Activated CD4-positive, alpha-beta T cell treated with anti-CD3 and anti-CD28 coated beads for 1 hour (primary cell): ENCODE measurements around the gene B4GALT5.
"Not testable (repeated sequence)": the region's sequence is repeated elsewhere in the genome, so short reads cannot be mapped to it uniquely, and the experiment has no call there.

Source experiments
- DNase-seq: peaks from one replicate; pipeline ENCODE4 v3.0.0-alpha.2; 2020

The B4GALT5 gene

DNA sequence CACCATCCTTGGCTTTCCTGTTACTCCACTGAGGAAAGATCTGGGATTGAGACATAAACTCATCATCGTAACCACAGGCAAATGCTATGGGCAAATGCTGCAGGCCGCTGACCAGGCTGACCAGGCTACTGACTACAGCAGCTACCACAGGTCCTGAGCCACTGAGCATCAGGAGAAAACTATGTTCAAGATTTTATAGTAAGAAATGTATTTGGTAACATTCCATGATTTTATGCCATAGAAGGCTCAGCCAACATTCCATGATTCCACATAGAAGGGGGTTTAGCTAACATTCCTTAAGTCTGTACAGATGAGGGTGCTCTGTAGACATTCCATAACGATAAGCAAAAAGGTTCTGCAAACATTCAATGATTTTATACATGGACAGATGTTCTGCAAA is 16.1 kb upstream of the B4GALT5 start:
- no peak for DNase-seq

- DNase-seq, result no peak
Observed at GRCh38 chr20:49727894-49728885, 14.5 kb upstream of the B4GALT5 start.

- DNase-seq, result no peak
Observed at GRCh38 chr20:49727478-49727877, 13.8 kb upstream of the B4GALT5 start.

DNA sequence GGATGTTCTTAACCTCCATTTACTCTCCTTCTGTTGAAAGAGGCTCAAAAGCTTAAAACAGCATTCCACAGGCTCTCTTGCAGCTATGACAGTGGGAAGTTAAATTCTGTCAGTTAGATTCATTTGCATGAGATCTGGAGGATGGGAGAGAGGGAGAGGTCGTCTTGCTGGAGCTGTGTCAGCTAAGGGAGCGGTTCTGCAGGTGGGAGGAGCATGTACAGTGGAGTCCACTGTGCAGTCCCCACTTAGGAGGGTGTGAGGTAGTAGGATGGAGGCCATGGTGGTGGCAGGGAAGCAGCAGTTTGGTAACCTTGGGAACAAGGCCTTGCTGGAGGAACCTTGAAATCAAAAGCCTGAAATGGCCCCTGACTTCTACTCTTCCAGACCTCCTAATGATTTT is 12.0 kb upstream of the B4GALT5 start:
- no peak for DNase-seq

- not testable (repeated sequence) for DNase-seq
Observed at GRCh38 chr20:49725224-49725606, 11.5 kb upstream of the B4GALT5 start.

GRCh38 chr20:49724408-49725223 is 10.9 kb upstream of the B4GALT5 start:
- DNase-seq, result no peak

GRCh38 chr20:49723758-49724157 is 10.1 kb upstream of the B4GALT5 start:
- DNase-seq, result not testable (repeated sequence)

DNA sequence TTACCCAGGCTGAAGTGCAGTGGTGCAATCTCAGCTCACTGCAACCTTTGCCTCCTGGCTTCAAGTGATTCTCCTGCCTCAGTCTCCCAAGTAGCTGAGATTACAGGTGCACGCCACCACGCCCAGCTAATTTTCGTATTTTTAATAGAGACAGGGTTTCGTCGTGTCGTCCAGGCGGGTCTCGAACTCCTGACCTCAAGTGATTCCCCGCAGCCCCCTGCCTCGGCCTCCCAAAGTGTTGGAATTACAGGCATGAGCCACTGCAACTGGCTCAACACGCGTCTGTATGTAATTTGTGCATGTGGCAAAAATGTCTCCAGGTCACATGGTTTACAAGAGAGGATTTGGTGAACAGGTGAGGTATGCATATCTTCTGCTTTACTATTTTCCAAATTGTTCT is 7.6 kb upstream of the B4GALT5 start:
- not testable (repeated sequence) for DNase-seq

DNA sequence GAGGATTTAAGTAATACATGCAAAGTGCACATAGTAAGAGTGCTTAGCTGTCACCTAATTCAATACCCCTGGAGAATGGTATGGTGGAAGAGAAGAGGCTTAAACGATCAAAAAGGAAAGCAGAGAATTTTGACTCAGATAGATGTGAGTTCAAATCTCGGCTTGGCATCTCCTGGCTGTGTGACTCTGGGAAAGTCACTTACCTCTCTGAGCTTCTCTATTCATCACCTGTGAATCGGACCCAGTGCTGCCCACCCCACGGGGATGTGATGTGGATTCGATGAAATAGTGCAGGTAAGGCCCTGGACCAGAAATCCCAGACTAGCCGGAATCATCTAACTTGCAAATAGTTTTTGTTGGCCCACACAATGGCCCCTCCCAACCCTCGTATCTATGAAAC is 1.8 kb upstream of the B4GALT5 start:
- DNase-seq, result no peak

GRCh38 chr20:49712996-49713752 is 504 bp downstream of the B4GALT5 start:
- DNase-seq, result peak; percentile 10

DNA sequence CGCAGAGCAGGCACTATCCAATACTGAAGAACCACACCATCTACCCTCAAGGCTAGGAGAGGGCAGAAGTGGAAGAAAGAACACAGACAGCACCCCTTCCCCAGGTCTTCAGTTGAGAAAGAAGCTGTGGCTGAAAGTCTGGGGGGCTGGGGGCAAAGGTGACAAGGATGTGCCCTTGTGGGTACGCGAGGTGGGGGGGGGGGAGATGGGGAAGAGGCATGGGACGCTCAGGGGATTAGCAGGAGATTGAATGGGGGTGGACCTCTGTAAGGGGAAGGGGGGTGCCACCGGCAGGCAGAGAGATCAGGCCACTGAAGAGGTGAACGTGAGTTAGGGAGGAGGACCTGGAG is 1.1 kb downstream of the B4GALT5 start:
- no peak for DNase-seq

DNA sequence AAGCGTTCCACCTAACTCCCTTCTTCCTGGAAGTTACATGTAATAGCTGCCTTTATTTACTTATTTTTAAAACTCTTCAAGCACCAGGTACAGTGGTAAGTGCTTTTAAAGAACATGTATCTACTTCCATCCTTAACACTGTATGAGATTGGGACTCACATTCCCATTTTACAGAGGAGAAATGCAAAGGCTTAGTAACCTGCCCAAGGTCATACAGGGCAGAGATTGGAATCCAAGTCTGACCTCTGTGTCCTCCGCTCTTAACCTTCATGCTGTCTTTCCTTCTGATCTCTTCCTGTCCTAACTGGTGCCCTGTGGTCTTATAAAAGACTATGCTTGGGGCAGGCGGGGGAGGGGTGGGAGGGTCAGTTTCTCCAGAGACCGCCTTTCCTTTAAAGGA is 1.6 kb downstream of the B4GALT5 start:
- DNase-seq, result no peak

- no peak for DNase-seq
Observed at GRCh38 chr20:49711667-49711987, 2.1 kb downstream of the B4GALT5 start.

DNA sequence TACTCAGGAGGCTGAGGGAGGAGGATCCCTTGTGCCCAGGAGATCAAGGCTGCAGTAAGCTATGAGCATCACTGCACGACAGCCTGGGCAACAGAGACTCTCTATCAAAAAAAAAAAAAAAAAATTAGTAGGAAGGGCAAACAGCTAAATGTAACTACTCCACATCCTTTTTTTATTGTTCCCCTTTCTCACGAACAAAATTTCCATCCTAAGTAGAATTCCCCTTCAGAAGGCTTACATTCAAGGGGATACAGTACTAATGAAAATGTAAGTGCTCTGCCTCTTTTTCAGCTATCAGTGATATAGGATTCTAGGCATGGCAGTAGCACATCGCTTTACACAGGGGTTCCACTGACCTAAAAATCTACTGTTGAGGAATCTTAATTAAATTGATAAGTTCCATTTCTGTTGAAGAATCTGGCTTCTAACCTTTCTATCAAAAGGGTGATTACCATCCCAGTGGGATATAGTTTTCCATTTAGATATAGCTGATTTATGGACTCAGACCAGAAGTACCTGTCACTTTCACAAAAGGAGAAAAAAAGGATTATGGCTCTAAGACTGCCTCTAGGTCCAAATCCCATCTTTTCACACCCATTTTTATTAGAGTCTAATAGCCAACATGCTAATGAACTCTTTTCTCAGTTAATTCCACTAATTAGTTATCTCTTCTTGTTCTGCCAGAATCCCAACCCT is 2.6 kb downstream of the B4GALT5 start:
- no peak for DNase-seq

DNA sequence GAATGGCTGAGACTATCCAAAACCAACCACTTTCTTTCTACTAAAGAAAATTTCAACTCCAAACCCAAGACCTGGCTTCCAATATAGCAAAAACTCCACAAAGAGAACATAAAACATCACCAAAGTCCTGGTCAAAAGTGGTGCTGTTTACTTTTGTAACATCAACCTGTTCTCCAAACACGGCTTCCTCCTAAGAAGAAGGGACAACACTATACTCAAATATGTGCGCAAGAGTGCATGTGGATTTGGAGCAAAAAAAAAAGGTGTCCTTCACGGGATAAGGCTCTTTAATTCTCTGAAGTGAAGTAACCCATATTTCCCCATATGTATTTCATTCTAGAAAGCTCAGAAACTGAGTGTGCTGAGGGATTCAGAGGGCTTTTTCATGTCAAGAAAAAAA is 6.6 kb downstream of the B4GALT5 start:
- DNase-seq, result no peak

GRCh38 chr20:49706630-49707091 is 7.0 kb downstream of the B4GALT5 start:
- no peak for DNase-seq

GRCh38 chr20:49705893-49706292 is 7.8 kb downstream of the B4GALT5 start:
- not testable (repeated sequence) for DNase-seq

GRCh38 chr20:49705358-49705757 is 8.3 kb downstream of the B4GALT5 start:
- no peak for DNase-seq

GRCh38 chr20:49704932-49705336 is 8.7 kb downstream of the B4GALT5 start:
- DNase-seq, result no peak

GRCh38 chr20:49701916-49702315 is 11.8 kb downstream of the B4GALT5 start:
- DNase-seq, result no peak

GRCh38 chr20:49701241-49701790 is 12.4 kb downstream of the B4GALT5 start:
- DNase-seq, result no peak
